H1 (cell line): Measurements from ENCODE around the gene HOXA11. TPM values are rescaled to one million over a fixed set of nuclear protein-coding genes. Genes with fewer than 3 reads are reported as not detected.
A peak's percentile ranks its signal among the peaks of the same experiment; 100 is the strongest.

Experiments used
- CTCF ChIA-PET: fragments of 300-600 bp; sonication (Branson Sonifier 250); formaldehyde crosslinking; loops from one replicate; lab custom pipeline; 2021; ENCODE audit not compliant: partially characterized antibody; lab: Charles Lee
- POLR2A ChIA-PET: fragments of 300-600 bp; sonication (Branson Sonifier 250); formaldehyde crosslinking; loops from one replicate; lab custom pipeline; 2021; ENCODE audit warnings: inconsistent platforms; ENCODE audit not compliant: partially characterized antibody; lab: Charles Lee
- DNase-seq, 2 experiments: peaks; one replicate each; pipeline versions ENCODE4 v3.0.0 to v3.0.0-alpha.2; 2010 to 2022; ENCODE audit warnings: low spot score in 2 of 2, low read depth in 1 of 2, mixed read lengths in 1 of 2
- FAIRE-seq: peaks from 2 replicates; lab custom pipeline; 2011; peaks lifted over from hg19 to GRCh38; lab: Jason Lieb, UNC
- H2AFZ ChIP-seq: 2 replicates; pipeline ENCODE4 v1.8.1; 2012; ENCODE audit warnings: low read length, inconsistent platforms
- H2AK5ac ChIP-seq: 2 replicates; pipeline ENCODE4 v1.6.1; 2013; ENCODE audit warnings: low read depth, low read length
- H2BK120ac ChIP-seq: replicated peaks from 2 replicates; pipeline ENCODE3; 2013; ENCODE audit warnings: low read depth, low read length, inconsistent platforms
- H2BK12ac ChIP-seq: 2 replicates; pipeline ENCODE4 v1.6.1; 2013; ENCODE audit warnings: low read depth, low read length
- H2BK15ac ChIP-seq: 2 replicates; pipeline ENCODE4 v1.6.1; 2013; ENCODE audit warnings: low read length
- H2BK20ac ChIP-seq: 2 replicates; pipeline ENCODE4 v1.6.1; 2013; ENCODE audit warnings: low read length
- H2BK5ac ChIP-seq: 2 replicates; pipeline ENCODE4 v1.6.1; 2013; ENCODE audit warnings: low read depth, low read length
- H3K14ac ChIP-seq: 2 replicates; pipeline ENCODE4 v1.6.1; 2013; ENCODE audit warnings: inconsistent platforms; ENCODE audit not compliant: insufficient read length
- H3K18ac ChIP-seq: 2 replicates; pipeline ENCODE4 v1.6.1; 2013; ENCODE audit warnings: low read length; ENCODE audit errors: extremely low read depth
- H3K23ac ChIP-seq: 2 replicates; pipeline ENCODE4 v1.6.1; 2013; ENCODE audit warnings: inconsistent platforms; ENCODE audit not compliant: insufficient read length
- H3K23me2 ChIP-seq: 2 replicates; pipeline ENCODE4 v1.6.1; 2013; ENCODE audit warnings: low read depth, low read length
- H3K27ac ChIP-seq: 2 replicates; pipeline ENCODE4 v1.6.1; 2011; ENCODE audit warnings: low read depth, low read length, inconsistent platforms
- H3K27me3 ChIP-seq, 4 experiments: replicated peaks in 1 of 4; 1 replicate in 1 of 4; 2 replicates in 3 of 4; pipeline versions ENCODE4 v1.6.1 to v1.8.1; 2011 to 2013; ENCODE audit warnings: low read length in 3 of 4, mild to moderate bottlenecking in 3 of 4, inconsistent platforms in 2 of 4, mixed read lengths in 2 of 4, moderate library complexity in 1 of 4; ENCODE audit not compliant: control insufficient read depth in 3 of 4, insufficient read depth in 3 of 4; ENCODE audit errors: extremely low read depth in 1 of 4
- H3K36me3 ChIP-seq, 4 experiments: 2 replicates each; pipeline versions ENCODE4 v1.6.1 to v1.8.1; 2011 to 2013; ENCODE audit warnings: mild to moderate bottlenecking in 4 of 4, low read length in 3 of 4, moderate library complexity in 2 of 4, control low read depth in 1 of 4, inconsistent platforms in 1 of 4; ENCODE audit not compliant: insufficient read depth in 4 of 4, control insufficient read depth in 2 of 4
- H3K4ac ChIP-seq: replicated peaks from 2 replicates; pipeline ENCODE3; 2013; ENCODE audit warnings: low read length, low read depth, mixed read lengths, inconsistent platforms; ENCODE audit not compliant: insufficient read length
- H3K4me1 ChIP-seq, 4 experiments: replicated peaks in 1 of 4; 1 replicate in 1 of 4; 2 replicates in 3 of 4; pipeline versions ENCODE4 v1.6.1 to v1.8.1; 2011 to 2013; ENCODE audit warnings: low read length in 3 of 4, inconsistent platforms in 2 of 4, mixed read lengths in 1 of 4; ENCODE audit not compliant: insufficient read depth in 4 of 4, control insufficient read depth in 3 of 4
- H3K4me2 ChIP-seq, 2 experiments: 2 replicates each; pipeline versions ENCODE4 v1.6.1 to v1.8.1; 2011 to 2013; ENCODE audit warnings: low read depth in 2 of 2, low read length in 2 of 2, control low read depth in 1 of 2, inconsistent platforms in 1 of 2, mild to moderate bottlenecking in 1 of 2; ENCODE audit not compliant: insufficient read depth in 1 of 2
- H3K4me3 ChIP-seq, 4 experiments: fragments of 200-600, 300-600 bp in 1 of 4; sonication (generic), shearing (Covaris generic), sonication (Bioruptor Twin) in 1 of 4; 2 replicates each; pipeline versions ENCODE4 v1.5.1 to v1.8.1; 2011 to 2016; ENCODE audit warnings: low read length in 4 of 4, low read depth in 3 of 4, control low read depth in 2 of 4, inconsistent platforms in 2 of 4, mild to moderate bottlenecking in 2 of 4, mixed read lengths in 1 of 4, moderate library complexity in 1 of 4; ENCODE audit not compliant: insufficient read depth in 2 of 4; ENCODE audit errors: extremely low read depth in 1 of 4
- H3K56ac ChIP-seq: replicated peaks from 2 replicates; pipeline ENCODE3; 2013; ENCODE audit warnings: low read depth, mild to moderate bottlenecking, mixed read lengths, low read length, inconsistent platforms; ENCODE audit not compliant: insufficient read length
- H3K79me1 ChIP-seq: 2 replicates; pipeline ENCODE4 v1.6.1; 2013; ENCODE audit warnings: low read depth, low read length, control low read depth
- H3K79me2 ChIP-seq, 2 experiments: 2 replicates each; pipeline versions ENCODE4 v1.6.1 to v1.8.1; 2012 to 2013; ENCODE audit warnings: low read length in 2 of 2, mild to moderate bottlenecking in 2 of 2, inconsistent platforms in 1 of 2; ENCODE audit not compliant: insufficient read depth in 2 of 2, control insufficient read depth in 1 of 2
- H3K9ac ChIP-seq, 4 experiments: replicated peaks in 1 of 4; 1 replicate in 1 of 4; 2 replicates in 3 of 4; pipeline versions ENCODE4 v1.6.1 to v1.8.1; 2011 to 2013; ENCODE audit warnings: low read depth in 3 of 4, low read length in 3 of 4, control low read depth in 2 of 4, mild to moderate bottlenecking in 2 of 4, moderate library complexity in 2 of 4, inconsistent platforms in 1 of 4; ENCODE audit errors: extremely low read depth in 1 of 4
- H3K9me3 ChIP-seq, 2 experiments: 2 replicates each; pipeline versions ENCODE4 v1.6.1 to v1.8.1; 2012 to 2013; ENCODE audit warnings: mild to moderate bottlenecking in 2 of 2, moderate library complexity in 2 of 2, control low read depth in 1 of 2, inconsistent platforms in 1 of 2, low read depth in 1 of 2, low read length in 1 of 2, mixed read lengths in 1 of 2; ENCODE audit not compliant: insufficient read depth in 2 of 2
- H4K20me1 ChIP-seq, 2 experiments: replicated peaks in 1 of 2; 2 replicates each; pipeline versions ENCODE3 to v1.8.1; 2011 to 2013; ENCODE audit warnings: inconsistent platforms in 2 of 2, low read length in 2 of 2, mild to moderate bottlenecking in 1 of 2; ENCODE audit not compliant: insufficient read depth in 2 of 2, control insufficient read depth in 1 of 2
- H4K5ac ChIP-seq: 2 replicates; pipeline ENCODE4 v1.6.1; 2013; ENCODE audit warnings: low read length, low read depth, mixed read lengths, inconsistent platforms; ENCODE audit not compliant: insufficient read length
- H4K8ac ChIP-seq: 2 replicates; pipeline ENCODE4 v1.8.0; 2013; ENCODE audit warnings: mild to moderate bottlenecking, moderate library complexity, low read length, inconsistent platforms; ENCODE audit not compliant: insufficient read depth; ENCODE audit errors: extremely low read depth
- H4K91ac ChIP-seq: replicated peaks from 2 replicates; pipeline ENCODE3; 2013; ENCODE audit warnings: low read length, mixed read lengths, inconsistent platforms; ENCODE audit not compliant: insufficient read length
- RNF2 ChIP-seq: fragments of 200-900, 300-1000 bp; sonication (generic); IDR thresholded peaks from 2 replicates; pipeline ENCODE4 v1.7.1; 2016; ENCODE audit warnings: borderline replicate concordance, low read depth, mild to moderate bottlenecking, antibody characterized with exemption, low read length; ENCODE audit not compliant: poor library complexity, severe bottlenecking; ENCODE audit errors: missing control alignments
- SUZ12 ChIP-seq: fragments of 200-600 bp; sonication (generic); IDR thresholded peaks from 2 replicates; pipeline ENCODE4 v1.6.1; 2012; ENCODE audit warnings: mild to moderate bottlenecking, inconsistent platforms, low read length, moderate library complexity, mixed read lengths
- WGBS, 2 experiments: shearing (Covaris generic) in 1 of 2; methylation state at CpG; one replicate each; pipeline versions ENCODE4 v1.1.6 to v1.1.7; 2013 to 2015; ENCODE audit warnings: low lambda C conversion rate in 2 of 2, mixed read lengths in 2 of 2, inconsistent platforms in 1 of 2, low coverage in 1 of 2, missing lambda C conversion rate in 1 of 2; ENCODE audit not compliant: insufficient replicate concordance in 2 of 2, insufficient coverage in 1 of 2, insufficient read length in 1 of 2; ENCODE audit errors: extremely low coverage in 1 of 2, missing lambda C conversion rate in 1 of 2; 5-methylcytosine and 5-hydroxymethylcytosine counted together
- polyA plus RNA-seq, 7 experiments: library from polyadenylated mRNA; depleted of rRNA in 3 of 7; stranded (reverse) in 5 of 7; unstranded in 2 of 7; fragments of >200 nt in 5 of 7; fragments of 200-250 nt in 2 of 7; gene quantifications; 1 replicate in 5 of 7; 2 replicates in 1 of 7; 4 replicates in 1 of 7; pipeline versions ENCODE4 v1.2.1 to v1.2.3, GENCODE V29; 2011 to 2013; ENCODE audit warnings: missing spikeins in 2 of 7, mixed read lengths in 2 of 7
- total RNA-seq: library from RNA; stranded (reverse); fragmentation: NEBNext Ultra II Directional; extraction: Animal tissue kit (Norgen Biotek cat#: 25700); gene quantifications from 2 replicates; pipeline ENCODE4 v1.2.1, GENCODE V29; 2021
- TF ChIP-seq, protein P1 (sequence below), 3 experiments: IDR thresholded peaks; 1 replicate in 2 of 3; 2 replicates in 1 of 3; pipeline versions ENCODE4 v1.5.1 to v1.6.1; 2011; ENCODE audit warnings: low read length in 3 of 3, mild to moderate bottlenecking in 3 of 3, inconsistent platforms in 2 of 3, low read depth in 1 of 3, moderate library complexity in 1 of 3; ENCODE audit not compliant: insufficient read depth in 1 of 3; ENCODE audit errors: control extremely low read depth in 1 of 3

Gene HOXA11
- total and polyA plus RNA-seq, 2 of the 8 experiments (the other 6 are each of a cell fraction or from before 2014, with no cell fraction given) = not detected

DNA sequence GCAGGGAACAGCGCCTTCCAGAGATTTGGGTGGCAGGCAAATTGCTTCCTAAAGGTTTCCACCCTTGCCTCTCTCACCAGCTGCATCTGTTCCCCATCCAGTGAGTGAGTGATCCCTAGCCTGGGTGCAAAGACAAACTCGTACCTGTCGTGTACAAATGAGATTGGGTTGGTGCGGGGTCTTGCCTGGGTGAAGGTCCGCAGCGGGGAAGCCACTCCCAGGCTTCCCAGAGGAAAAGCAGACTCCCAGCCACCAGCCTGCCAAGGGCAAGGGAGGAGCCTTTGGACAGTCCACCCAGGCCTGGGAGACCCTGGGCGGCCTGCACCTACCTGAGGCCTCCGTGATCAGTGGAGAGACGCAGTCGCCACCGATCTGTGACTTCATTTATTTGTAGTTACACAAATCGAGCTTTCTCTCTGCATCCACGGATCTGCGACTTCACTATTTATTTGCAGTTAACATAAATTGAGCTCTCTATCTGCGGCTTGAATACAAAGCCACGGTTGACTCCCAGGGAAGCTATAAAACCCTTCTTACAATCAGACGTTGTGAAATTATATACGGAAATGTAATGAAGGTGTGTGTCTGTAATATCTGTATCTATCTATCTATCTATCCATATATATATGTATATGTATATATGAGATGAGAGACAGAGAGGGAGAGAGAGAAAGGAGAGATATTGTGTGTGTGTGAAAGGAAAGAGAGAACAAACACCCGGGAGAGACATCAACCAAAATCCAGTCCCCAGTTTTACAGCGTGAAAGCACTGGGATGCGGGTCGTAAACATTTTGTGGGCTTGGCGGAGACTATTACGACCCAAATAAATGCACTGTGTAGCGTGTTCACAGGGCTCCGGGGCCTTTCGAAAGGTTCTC is 25.5 kb downstream of the HOXA11 start:
- Histone ChIP-seq H3K4me1 (peaks cover 0 to 2% (median 0%) of the 10 kb centered on the region in 4 experiments; a peak in 3 of 7 replicates), H4K91ac (no peak overlapping the region), H3K4me3 (no peak overlapping the region), H3K4ac (no peak overlapping the region), H2BK15ac (no peak overlapping the region), H3K23ac (no peak overlapping the region), H3K79me2 (no peaks in the 10 kb centered on the region), H2BK12ac (no peak overlapping the region), H3K4me2 (no peak overlapping the region), H3K18ac (no peak overlapping the region), H3K56ac (no peak overlapping the region), H4K5ac (no peak overlapping the region), H2AK5ac (no peak overlapping the region; the same call in 1 of the 2 replicates), H4K20me1 (peaks cover 18 to 26% of the 10 kb centered on the region in 2 experiments), H2BK120ac (no peak overlapping the region), H2BK20ac (no peak overlapping the region), H3K23me2 (no peaks in the 10 kb centered on the region), H3K79me1 (no peaks in the 10 kb centered on the region), H3K27me3 (peaks cover 98 to 100% (median 99%) of the 10 kb centered on the region in 4 experiments), H3K27ac (no peak overlapping the region), H3K36me3 (peaks cover 0 to 24% (median 0%) of the 10 kb centered on the region in 4 experiments; a peak in 1 of 8 replicates), H4K8ac (no peak overlapping the region), H2AFZ (no peak overlapping the region), H3K9me3 (peaks cover 0 to 10% of the 10 kb centered on the region in 2 experiments; a peak in 1 of 4 replicates), H3K9ac (no peak overlapping the region), H2BK5ac (no peak overlapping the region), H3K14ac (no peak overlapping the region)
- TF ChIP-seq RNF2 = peak; percentile 37
- TF ChIP-seq, protein P1, sequence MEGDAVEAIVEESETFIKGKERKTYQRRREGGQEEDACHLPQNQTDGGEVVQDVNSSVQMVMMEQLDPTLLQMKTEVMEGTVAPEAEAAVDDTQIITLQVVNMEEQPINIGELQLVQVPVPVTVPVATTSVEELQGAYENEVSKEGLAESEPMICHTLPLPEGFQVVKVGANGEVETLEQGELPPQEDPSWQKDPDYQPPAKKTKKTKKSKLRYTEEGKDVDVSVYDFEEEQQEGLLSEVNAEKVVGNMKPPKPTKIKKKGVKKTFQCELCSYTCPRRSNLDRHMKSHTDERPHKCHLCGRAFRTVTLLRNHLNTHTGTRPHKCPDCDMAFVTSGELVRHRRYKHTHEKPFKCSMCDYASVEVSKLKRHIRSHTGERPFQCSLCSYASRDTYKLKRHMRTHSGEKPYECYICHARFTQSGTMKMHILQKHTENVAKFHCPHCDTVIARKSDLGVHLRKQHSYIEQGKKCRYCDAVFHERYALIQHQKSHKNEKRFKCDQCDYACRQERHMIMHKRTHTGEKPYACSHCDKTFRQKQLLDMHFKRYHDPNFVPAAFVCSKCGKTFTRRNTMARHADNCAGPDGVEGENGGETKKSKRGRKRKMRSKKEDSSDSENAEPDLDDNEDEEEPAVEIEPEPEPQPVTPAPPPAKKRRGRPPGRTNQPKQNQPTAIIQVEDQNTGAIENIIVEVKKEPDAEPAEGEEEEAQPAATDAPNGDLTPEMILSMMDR (IDR thresholded peaks at IDR 0.05; ENCODE audit: control extremely low read depth in 1 of 3, insufficient read depth in 1 of 3, low read depth in 1 of 3, low read length in 3 of 3) = no peak
- peak; percentile 22 for TF ChIP-seq SUZ12
- ChIA-PET POLR2A (no interaction called here), CTCF (interaction anchor here (0.9 to 1.8 kb wide), 16 partner anchors 8 to 1298 kb away, joined by 3 to 16 read pairs (median 3); partner anchors contain the start of gene HOXA5)
- no peak for FAIRE-seq
- 41% methylated on average over 27 of the region's 27 CpGs; no CpG with 5 or more reads in 1 of the 2 experiments for WGBS, 2 experiments
- DNase-seq = peak in 1 of 2 experiments; percentile 41
